ENCODE data around the gene LTN1.

DNA sequence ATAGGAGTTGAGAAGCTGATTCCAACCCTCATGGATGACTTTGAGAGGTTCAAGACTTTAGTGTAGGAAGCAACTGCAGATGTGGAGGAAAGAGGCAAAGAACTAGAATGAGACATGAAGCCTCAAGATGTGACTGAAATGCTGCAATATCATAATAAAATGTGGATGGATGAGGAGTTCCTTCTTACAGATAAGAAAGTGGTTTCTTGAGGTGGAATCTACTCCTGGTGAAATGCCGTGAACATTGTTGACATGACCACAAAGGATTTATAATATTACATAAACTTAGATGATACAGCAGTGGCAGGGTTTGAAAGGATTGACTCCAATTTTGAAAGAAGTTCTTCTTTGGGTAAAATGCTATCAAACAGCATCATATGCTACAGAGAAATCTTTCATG, 28.8 kb downstream of the LTN1 start:
- TF ChIP-seq POLR2A (IDR thresholded peaks at IDR 0.05; ENCODE audit: borderline replicate concordance, extremely low read depth, insufficient read depth, insufficient read length) (no peak), POLR2AphosphoS5 (IDR thresholded peaks at IDR 0.05; ENCODE audit: low read depth, low read length) (no peak), ZFX (IDR thresholded peaks at IDR 0.05) (no peak), SIN3A (IDR thresholded peaks at IDR 0.05; ENCODE audit: low read depth) (no peak), RAD21 (IDR thresholded peaks at IDR 0.05; ENCODE audit: low read depth) (no peak), CTCF (IDR thresholded peaks at IDR 0.05 in 2 of 3, conservative IDR thresholded peaks at IDR 0.05 in 1 of 3; ENCODE audit: borderline replicate concordance in 1 of 3, insufficient read depth in 1 of 3, low read depth in 2 of 3, low read length in 2 of 3) (no peak), EGR1 (IDR thresholded peaks at IDR 0.05; ENCODE audit: low read depth) (no peak), EZH2 (IDR thresholded peaks at IDR 0.05) (no peak), YY1 (IDR thresholded peaks at IDR 0.05; ENCODE audit: extremely low read depth, insufficient replicate concordance, low read depth, low read length) (no peak), ZNF274 (IDR thresholded peaks at IDR 0.05; ENCODE audit: low read depth, low read length) (no peak), EZH2phosphoT487 (IDR thresholded peaks at IDR 0.05; ENCODE audit: borderline replicate concordance) (no peak)

Measured in HCT116 (cell line).